SIG-M5 treated with dmso at 0.1 percent for 504 hours (cell line): ENCODE data around the gene KTN1.

ENCODE experiments used
- DNase-seq: peaks from one replicate; lab custom pipeline; 2025; ENCODE audit not compliant: unreplicated experiment; lab: John Stamatoyannopoulos, UW

Gene KTN1

GRCh38 chr14:55707365-55707804 lies 127.4 kb downstream of the KTN1 start:
- peak; percentile 50 for DNase-seq

- no peak for DNase-seq
Measured at GRCh38 chr14:55710506-55711041, 130.6 kb downstream of the KTN1 start.

- DNase-seq: no peak
Measured at GRCh38 chr14:55711175-55711811, 131.3 kb downstream of the KTN1 start.

- DNase-seq: no peak
Measured at GRCh38 chr14:55712491-55712890, 132.5 kb downstream of the KTN1 start.

GRCh38 chr14:55713486-55713885 lies 133.5 kb downstream of the KTN1 start:
- DNase-seq: peak; percentile 93

- peak; percentile 13 for DNase-seq
Measured at GRCh38 chr14:55715889-55716288, 135.9 kb downstream of the KTN1 start.

GRCh38 chr14:55717621-55718020 lies 137.6 kb downstream of the KTN1 start:
- no peak for DNase-seq

- no peak for DNase-seq
Measured at GRCh38 chr14:55718551-55718950, 138.5 kb downstream of the KTN1 start.

GRCh38 chr14:55720796-55721195 lies 140.8 kb downstream of the KTN1 start:
- DNase-seq: no peak

GRCh38 chr14:55721353-55721752 lies 141.3 kb downstream of the KTN1 start:
- peak; percentile 9 for DNase-seq

GRCh38 chr14:55722054-55722453 lies 142.0 kb downstream of the KTN1 start:
- no peak for DNase-seq

- DNase-seq: no peak
Measured at GRCh38 chr14:55724736-55725135, 144.7 kb downstream of the KTN1 start.

- no peak for DNase-seq
Measured at GRCh38 chr14:55730592-55731310, 150.7 kb downstream of the KTN1 start.

GRCh38 chr14:55731311-55731872 lies 151.4 kb downstream of the KTN1 start:
- DNase-seq: no peak

GRCh38 chr14:55731881-55732498 lies 152.0 kb downstream of the KTN1 start:
- no peak for DNase-seq

GRCh38 chr14:55733599-55733998 lies 153.6 kb downstream of the KTN1 start:
- no peak for DNase-seq
